Occipital lobe (tissue), 2 donors: ENCODE measurements around the gene CLASP2. TPM values are rescaled to one million over a fixed set of nuclear protein-coding genes. Genes with fewer than 3 reads are reported as not detected.
"Not testable (repeated sequence)": the region's sequence is repeated elsewhere in the genome, so short reads cannot be mapped to it uniquely, and the experiment has no call there.

ENCODE experiments used
- DNase-seq: peaks from one replicate; lab custom pipeline; 2025; lab: John Stamatoyannopoulos, UW
- total RNA-seq: library from RNA; depleted of rRNA; stranded (reverse); fragments of >200 nt; gene quantifications from one replicate; pipeline ENCODE4 v1.2.3, GENCODE V29; 2014

CLASP2 gene
- total RNA-seq: 1,178 TPM

- DNase-seq: peak; percentile 78
Observed at GRCh38 chr3:33717866-33718594, at the start of gene CLASP2. TSS of gene CLASP2 (minus strand) at chr3:33718254. CDS start at chr3:33718002, 252 bp downstream.

- DNase-seq: no peak
Observed at GRCh38 chr3:33758864-33759263, 40.8 kb upstream of the CLASP2 start.

- no peak for DNase-seq
Observed at GRCh38 chr3:33758281-33758680, 40.2 kb upstream of the CLASP2 start.

GRCh38 chr3:33754391-33754790 lies 36.3 kb upstream of the CLASP2 start:
- DNase-seq: not testable (repeated sequence)

GRCh38 chr3:33751336-33751735 lies 33.3 kb upstream of the CLASP2 start:
- no peak for DNase-seq

GRCh38 chr3:33750211-33750548 lies 32.1 kb upstream of the CLASP2 start:
- no peak for DNase-seq

GRCh38 chr3:33749546-33750210 lies 31.6 kb upstream of the CLASP2 start:
- DNase-seq: no peak

GRCh38 chr3:33746416-33747116 lies 28.5 kb upstream of the CLASP2 start:
- DNase-seq: no peak

GRCh38 chr3:33737146-33737545 lies 19.1 kb upstream of the CLASP2 start:
- DNase-seq: no peak

GRCh38 chr3:33732394-33732793 lies 14.3 kb upstream of the CLASP2 start:
- no peak for DNase-seq

GRCh38 chr3:33729993-33730392 lies 11.9 kb upstream of the CLASP2 start:
- no peak for DNase-seq

GRCh38 chr3:33724256-33724655 lies 6.2 kb upstream of the CLASP2 start:
- no peak for DNase-seq

GRCh38 chr3:33722626-33723370 lies 4.7 kb upstream of the CLASP2 start:
- DNase-seq: no peak

- no peak for DNase-seq
Observed at GRCh38 chr3:33722191-33722590, 4.1 kb upstream of the CLASP2 start.

- no peak for DNase-seq
Observed at GRCh38 chr3:33718595-33718907, 497 bp upstream of the CLASP2 start.

- no peak for DNase-seq
Observed at GRCh38 chr3:33717616-33717865, 513 bp downstream of the CLASP2 start.

GRCh38 chr3:33716227-33716626 lies 1.8 kb downstream of the CLASP2 start:
- no peak for DNase-seq

GRCh38 chr3:33711100-33711499 lies 7.0 kb downstream of the CLASP2 start:
- no peak for DNase-seq

- DNase-seq: no peak
Observed at GRCh38 chr3:33706056-33706455, 12.0 kb downstream of the CLASP2 start.

GRCh38 chr3:33704891-33705290 lies 13.2 kb downstream of the CLASP2 start:
- no peak for DNase-seq

GRCh38 chr3:33699275-33699674 lies 18.8 kb downstream of the CLASP2 start:
- DNase-seq: no peak

- no peak for DNase-seq
Observed at GRCh38 chr3:33694944-33695343, 23.1 kb downstream of the CLASP2 start.
